Astrocyte (in vitro differentiated cells and primary cell): ENCODE measurements around the gene LAMA5. TPM values are rescaled to one million over a fixed set of nuclear protein-coding genes. Genes with fewer than 3 reads are reported as not detected.

Experiments used
- DNase-seq: peaks from one replicate; pipeline ENCODE4 v3.0.0-alpha.2; 2010; ENCODE audit warnings: low read depth
- FAIRE-seq: peaks from 2 replicates; lab custom pipeline; 2011; peaks lifted over from hg19 to GRCh38; lab: Jason Lieb, UNC
- H2AFZ ChIP-seq: 2 replicates; pipeline ENCODE4 v1.6.0; 2012; ENCODE audit warnings: low read depth, low read length, inconsistent platforms
- H3K27ac ChIP-seq: 2 replicates; pipeline ENCODE4 v1.5.1; 2011; ENCODE audit warnings: low read depth, low read length, inconsistent platforms
- H3K27me3 ChIP-seq: 2 replicates; pipeline ENCODE4 v1.6.0; 2011; ENCODE audit warnings: low read length, inconsistent platforms; ENCODE audit not compliant: insufficient read depth
- H3K36me3 ChIP-seq: 2 replicates; pipeline ENCODE4 v1.5.1; 2011; ENCODE audit warnings: low read length, inconsistent platforms; ENCODE audit not compliant: insufficient read depth
- H3K4me1 ChIP-seq: 2 replicates; pipeline ENCODE4 v1.5.1; 2011; ENCODE audit warnings: low read length, inconsistent platforms; ENCODE audit not compliant: insufficient read depth
- H3K4me2 ChIP-seq: 2 replicates; pipeline ENCODE4 v1.6.0; 2012; ENCODE audit warnings: low read length, inconsistent platforms
- H3K4me3 ChIP-seq: 2 replicates; pipeline ENCODE4 v1.5.1; 2011; ENCODE audit warnings: low read depth, mild to moderate bottlenecking, low read length, inconsistent platforms; ENCODE audit not compliant: insufficient read depth
- H3K79me2 ChIP-seq: 2 replicates; pipeline ENCODE4 v1.6.0; 2012; ENCODE audit warnings: mild to moderate bottlenecking, low read length, inconsistent platforms; ENCODE audit not compliant: insufficient read depth
- H3K9ac ChIP-seq: 2 replicates; pipeline ENCODE4 v1.6.0; 2012; ENCODE audit warnings: mild to moderate bottlenecking, low read length, inconsistent platforms
- H3K9me3 ChIP-seq: 2 replicates; pipeline ENCODE4 v1.5.1; 2012; ENCODE audit warnings: low read depth, mild to moderate bottlenecking, low read length, inconsistent platforms; ENCODE audit not compliant: insufficient read depth
- H4K20me1 ChIP-seq: 2 replicates; pipeline ENCODE4 v1.6.0; 2012; ENCODE audit warnings: low read length, inconsistent platforms; ENCODE audit not compliant: insufficient read depth
- H3K27ac Mint-ChIP-seq: one replicate; pipeline ENCODE4 v1.8.0; 2021; ENCODE audit warnings: mild to moderate bottlenecking, mixed read lengths; ENCODE audit not compliant: unreplicated experiment
- H3K27me3 Mint-ChIP-seq: one replicate; pipeline ENCODE4 v1.8.0; 2021; ENCODE audit warnings: low read depth, mixed read lengths; ENCODE audit not compliant: unreplicated experiment
- H3K36me3 Mint-ChIP-seq: one replicate; pipeline ENCODE4 v1.8.0; 2021; ENCODE audit warnings: low read depth, mixed read lengths; ENCODE audit not compliant: unreplicated experiment
- H3K4me1 Mint-ChIP-seq: one replicate; pipeline ENCODE4 v1.8.0; 2021; ENCODE audit warnings: low read depth, mixed read lengths; ENCODE audit not compliant: unreplicated experiment
- H3K4me3 Mint-ChIP-seq: one replicate; pipeline ENCODE4 v1.8.0; 2021; ENCODE audit warnings: mild to moderate bottlenecking, moderate library complexity, mixed read lengths; ENCODE audit not compliant: unreplicated experiment
- H3K9me3 Mint-ChIP-seq: one replicate; pipeline ENCODE4 v1.8.0; 2021; ENCODE audit warnings: mild to moderate bottlenecking, mixed read lengths; ENCODE audit not compliant: unreplicated experiment
- CTCF ChIP-seq: IDR thresholded peaks from 2 replicates; pipeline ENCODE4 v1.5.1; 2011; ENCODE audit warnings: low read depth, mild to moderate bottlenecking, inconsistent platforms, low read length, moderate library complexity; ENCODE audit not compliant: insufficient read depth
- EZH2 ChIP-seq: IDR thresholded peaks from 2 replicates; pipeline ENCODE4 v1.6.1; 2012; ENCODE audit warnings: mild to moderate bottlenecking, low read length, inconsistent platforms; ENCODE audit not compliant: insufficient read depth
- total RNA-seq: library from RNA; stranded (reverse); gene quantifications from 2 replicates; pipeline ENCODE4 v1.2.1, GENCODE V29; 2021

LAMA5 gene
- total RNA-seq, 1 donor from 2014 or later = 350 TPM

- Histone ChIP-seq H3K27ac (no peak overlapping the region), H4K20me1 (peaks cover 19% of the 10 kb centered on the region), H3K4me3 (no peak overlapping the region), H3K9ac (no peak overlapping the region), H3K27me3 (no peaks in the 10 kb centered on the region), H3K79me2 (peaks cover 17% of the 10 kb centered on the region), H3K36me3 (peaks cover 4% of the 10 kb centered on the region), H2AFZ (no peak overlapping the region), H3K9me3 (no peaks in the 10 kb centered on the region), H3K4me2 (no peak overlapping the region), H3K4me1 (peaks cover 9% of the 10 kb centered on the region)
- TF ChIP-seq EZH2 (no peak), CTCF (no peak)
- Mint-ChIP-seq H3K4me1 (peaks cover 3% of the 10 kb centered on the region), H3K4me3 (no peak overlapping the region), H3K27me3 (no peaks in the 10 kb centered on the region), H3K9me3 (no peaks in the 10 kb centered on the region), H3K27ac (no peak overlapping the region), H3K36me3 (peaks cover 4% of the 10 kb centered on the region)
- DNase-seq (no peak), FAIRE-seq (no peak)
These were observed 67.4 kb downstream of the LAMA5 start for GRCh38 chr20:62299666-62300236.

GRCh38 chr20:62298577-62299249 is 68.4 kb downstream of the LAMA5 start:
- FAIRE-seq (no peak), DNase-seq (no peak)
- Histone ChIP-seq H3K9me3 (no peaks in the 10 kb centered on the region), H3K9ac (no peak overlapping the region), H3K79me2 (peaks cover 7% of the 10 kb centered on the region), H2AFZ (no peak overlapping the region), H4K20me1 (peaks cover 9% of the 10 kb centered on the region), H3K27ac (no peak overlapping the region), H3K4me3 (no peak overlapping the region), H3K27me3 (no peaks in the 10 kb centered on the region), H3K4me1 (no peaks in the 10 kb centered on the region), H3K4me2 (no peak overlapping the region), H3K36me3 (peaks cover 4% of the 10 kb centered on the region)
- H3K4me1 Mint-ChIP-seq = no peaks in the 10 kb centered on the region
- peak overlapping the region; percentile 41 for H3K27ac Mint-ChIP-seq
- H3K9me3 Mint-ChIP-seq = no peaks in the 10 kb centered on the region
- H3K27me3 Mint-ChIP-seq = no peaks in the 10 kb centered on the region
- peaks cover 8% of the 10 kb centered on the region for H3K36me3 Mint-ChIP-seq
- TF ChIP-seq CTCF (no peak), EZH2 (no peak)
- no peak overlapping the region for H3K4me3 Mint-ChIP-seq
